Umbilical cord (tissue), 2 donors: Measurements from ENCODE around the gene TMEM138. TPM values are rescaled to one million over a fixed set of nuclear protein-coding genes. Genes with fewer than 3 reads are reported as not detected.
A peak's percentile ranks its signal among the peaks of the same experiment; 100 is the strongest.
"Not testable (repeated sequence)": the region's sequence is repeated elsewhere in the genome, so short reads cannot be mapped to it uniquely, and the experiment has no call there.

Source experiments
- DNase-seq: peaks from one replicate; pipeline ENCODE4 v3.0.0-alpha.2; 2015; ENCODE audit warnings: low spot score
- total RNA-seq: library from RNA; depleted of rRNA; stranded (reverse); fragments of >200 nt; gene quantifications from one replicate; pipeline ENCODE4 v1.2.3, GENCODE V29; 2014; ENCODE audit warnings: low replicate concordance; ENCODE audit not compliant: insufficient read depth

Gene TMEM138
- total RNA-seq, 1 donor from 2014 or later: 16.6 TPM

GRCh38 chr11:61364012-61364675 lies 2.0 kb downstream of the TMEM138 start:
- no peak for DNase-seq

GRCh38 chr11:61367406-61367805 lies 5.2 kb downstream of the TMEM138 start:
- no peak for DNase-seq

GRCh38 chr11:61368646-61369045 lies 6.5 kb downstream of the TMEM138 start:
- no peak for DNase-seq

GRCh38 chr11:61369372-61370348 lies 7.5 kb downstream of the TMEM138 start:
- DNase-seq: peak; percentile 60

GRCh38 chr11:61370349-61371005 lies 8.3 kb downstream of the TMEM138 start:
- no peak for DNase-seq

- DNase-seq: no peak
These were observed 10.7 kb downstream of the TMEM138 start for GRCh38 chr11:61372659-61373420.

GRCh38 chr11:61375761-61376108 lies 13.6 kb downstream of the TMEM138 start:
- DNase-seq: no peak

GRCh38 chr11:61377461-61378160 lies 15.4 kb downstream of the TMEM138 start:
- DNase-seq: no peak

GRCh38 chr11:61378713-61379313 lies 16.6 kb downstream of the TMEM138 start:
- DNase-seq: peak; percentile 92

- no peak for DNase-seq
These were observed 18.7 kb downstream of the TMEM138 start for GRCh38 chr11:61380884-61381283.

- not testable (repeated sequence) for DNase-seq
These were observed 21.7 kb downstream of the TMEM138 start for GRCh38 chr11:61383859-61384258.

- no peak for DNase-seq
These were observed 22.4 kb downstream of the TMEM138 start for GRCh38 chr11:61384271-61385242.

- no peak for DNase-seq
These were observed 28.0 kb downstream of the TMEM138 start for GRCh38 chr11:61390161-61390560.

- DNase-seq: no peak
These were observed 30.9 kb downstream of the TMEM138 start for GRCh38 chr11:61392981-61393595.

GRCh38 chr11:61401173-61401572 lies 39.0 kb downstream of the TMEM138 start:
- no peak for DNase-seq

- DNase-seq: no peak
These were observed 39.4 kb downstream of the TMEM138 start for GRCh38 chr11:61401573-61401972.

- no peak for DNase-seq
These were observed 41.5 kb downstream of the TMEM138 start for GRCh38 chr11:61403658-61404057.

- no peak for DNase-seq
These were observed 41.9 kb downstream of the TMEM138 start for GRCh38 chr11:61404103-61404502.

- DNase-seq: no peak
These were observed 42.5 kb downstream of the TMEM138 start for GRCh38 chr11:61404641-61405040.
